ENCODE results near the gene ZNF562. TPM values are rescaled to one million over a fixed set of nuclear protein-coding genes. Genes with fewer than 3 reads are reported as not detected.

The ZNF562 gene
- total RNA-seq, 2 experiments from 2014 or later = 14.9 to 16.8 TPM

Other genes starting within 250 kb of the ZNF562 start
- gene ZNF266, start 239.5 kb downstream of the ZNF562 start, total RNA-seq (2014; rRNA removed; shearing (Covaris generic)) = 22.1 and 28.2 TPM in 2 replicates
- 37.4 and 39.0 TPM in 2 replicates for gene ZNF266, start 239.5 kb downstream of the ZNF562 start, total RNA-seq (2022)
- gene ZNF560, start 176.5 kb downstream of the ZNF562 start, total RNA-seq (2014; rRNA removed; shearing (Covaris generic)) = not detected in 2 replicates
- gene ZNF560, start 176.5 kb downstream of the ZNF562 start, total RNA-seq (2022) = not detected in 2 replicates
- gene ZNF426, start 136.5 kb downstream of the ZNF562 start, total RNA-seq (2014; rRNA removed; shearing (Covaris generic)) = 7.0 and 8.5 TPM in 2 replicates
- gene ZNF426, start 136.5 kb downstream of the ZNF562 start, total RNA-seq (2022) = 8.0 and 8.9 TPM in 2 replicates
- 55.3 and 74.4 TPM in 2 replicates for gene ZNF121, start 90.6 kb downstream of the ZNF562 start, total RNA-seq (2014; rRNA removed; shearing (Covaris generic))
- 50.5 and 57.9 TPM in 2 replicates for gene ZNF121, start 90.6 kb downstream of the ZNF562 start, total RNA-seq (2022)
- gene ZNF561, start 53.9 kb downstream of the ZNF562 start, total RNA-seq (2014; rRNA removed; shearing (Covaris generic)) = 14.9 and 17.3 TPM in 2 replicates
- gene ZNF561, start 53.9 kb downstream of the ZNF562 start, total RNA-seq (2022) = 22.2 and 25.3 TPM in 2 replicates
- 10.6 and 11.7 TPM in 2 replicates for gene ZNF846, start 93.6 kb upstream of the ZNF562 start, total RNA-seq (2014; rRNA removed; shearing (Covaris generic))
- 10.9 and 16.6 TPM in 2 replicates for gene ZNF846, start 93.6 kb upstream of the ZNF562 start, total RNA-seq (2022)
- 22.3 and 38.7 TPM in 2 replicates for gene FBXL12, start 144.0 kb upstream of the ZNF562 start, total RNA-seq (2014; rRNA removed; shearing (Covaris generic))
- gene FBXL12, start 144.0 kb upstream of the ZNF562 start, total RNA-seq (2022) = 40.6 and 44.4 TPM in 2 replicates
- 162 and 249 TPM in 2 replicates for gene UBL5, start 152.8 kb upstream of the ZNF562 start, total RNA-seq (2014; rRNA removed; shearing (Covaris generic))
- gene UBL5, start 152.8 kb upstream of the ZNF562 start, total RNA-seq (2022) = 271 and 323 TPM in 2 replicates
- 131 and 137 TPM in 2 replicates for gene PIN1, start 160.2 kb upstream of the ZNF562 start, total RNA-seq (2014; rRNA removed; shearing (Covaris generic))
- 86.4 and 86.9 TPM in 2 replicates for gene PIN1, start 160.2 kb upstream of the ZNF562 start, total RNA-seq (2022)

Data from OCI-LY7 (cell line).